Activated naive CD4-positive, alpha-beta T cell treated with Interleukin-2 at 50 U/mL for 16 hours (primary cell): ENCODE data around the gene AGFG2.
"Not testable (repeated sequence)": the region's sequence is repeated elsewhere in the genome, so short reads cannot be mapped to it uniquely, and the experiment has no call there.

ENCODE experiments used
- DNase-seq: peaks from one replicate; pipeline ENCODE4 v3.0.0-alpha.2; 2020

AGFG2 gene

GRCh38 chr7:100538654-100539435, at the start of gene AGFG2:
TSS of gene AGFG2 (plus strand) at chr7:100539203. CDS start at chr7:100539347, 144 bp downstream.
- DNase-seq, result peak; percentile 100

GRCh38 chr7:100489824-100490223, 49.2 kb upstream of the AGFG2 start:
- no peak for DNase-seq

GRCh38 chr7:100490483-100491191, 48.4 kb upstream of the AGFG2 start:
- DNase-seq, result no peak

- DNase-seq, result no peak
These were observed 47.8 kb upstream of the AGFG2 start for GRCh38 chr7:100491192-100491578.

- DNase-seq, result no peak
These were observed 46.1 kb upstream of the AGFG2 start for GRCh38 chr7:100492738-100493475.

GRCh38 chr7:100493476-100494264, 45.3 kb upstream of the AGFG2 start:
- DNase-seq, result peak; percentile 61

GRCh38 chr7:100496509-100496908, 42.5 kb upstream of the AGFG2 start:
- DNase-seq, result no peak

- not testable (repeated sequence) for DNase-seq
These were observed 38.3 kb upstream of the AGFG2 start for GRCh38 chr7:100500743-100501142.

GRCh38 chr7:100504031-100504430, 35.0 kb upstream of the AGFG2 start:
- not testable (repeated sequence) for DNase-seq

GRCh38 chr7:100504887-100505611, 34.0 kb upstream of the AGFG2 start:
- no peak for DNase-seq

- DNase-seq, result no peak
These were observed 32.6 kb upstream of the AGFG2 start for GRCh38 chr7:100506356-100506923.

GRCh38 chr7:100509231-100509630, 29.8 kb upstream of the AGFG2 start:
- no peak for DNase-seq

- no peak for DNase-seq
These were observed 28.4 kb upstream of the AGFG2 start for GRCh38 chr7:100510437-100511239.

- no peak for DNase-seq
These were observed 25.7 kb upstream of the AGFG2 start for GRCh38 chr7:100513212-100513810.

- DNase-seq, result no peak
These were observed 23.9 kb upstream of the AGFG2 start for GRCh38 chr7:100515072-100515532.

GRCh38 chr7:100516135-100516812, 22.7 kb upstream of the AGFG2 start:
- peak; percentile 29 for DNase-seq

GRCh38 chr7:100517305-100517704, 21.7 kb upstream of the AGFG2 start:
- DNase-seq, result no peak

GRCh38 chr7:100519580-100519979, 19.4 kb upstream of the AGFG2 start:
- DNase-seq, result no peak

- no peak for DNase-seq
These were observed 18.9 kb upstream of the AGFG2 start for GRCh38 chr7:100520138-100520537.

- DNase-seq, result no peak
These were observed 17.9 kb upstream of the AGFG2 start for GRCh38 chr7:100521076-100521475.
